GM12878 (cell line): ENCODE data around the gene CYP3A7. TPM values are rescaled to one million over a fixed set of nuclear protein-coding genes. Genes with fewer than 3 reads are reported as not detected.

Experiments used
- ATAC-seq: fragments of 200-7000 bp; cut with Tn5 transposase; 3 replicates; pipeline ENCODE4 v1.9.1; 2020; ENCODE audit warnings: mild to moderate bottlenecking, moderate library complexity
- BruUV-seq: library from RNA; stranded (reverse); fragments of 400-500 nt; replicated peaks from 2 replicates; lab custom pipeline; 2021; lab: Mats Ljungman, UMichigan
- CTCF ChIA-PET: fragments of 300-600 bp; sonication (Branson Sonifier 250); formaldehyde crosslinking; extraction: SDS; loops from one replicate; lab custom pipeline; 2021; ENCODE audit warnings: inconsistent platforms; lab: Yijun Ruan, JAX
- POLR2A ChIA-PET: fragments of 350-600 bp; formaldehyde crosslinking; extraction: SDS; loops from one replicate; lab custom pipeline; 2021; ENCODE audit warnings: inconsistent platforms; lab: Charles Lee
- RAD21 ChIA-PET: fragments of 300-600 bp; sonication (Branson Sonifier 250); formaldehyde crosslinking; loops from one replicate; lab custom pipeline; 2023; ENCODE audit warnings: antibody characterized with exemption; ENCODE audit not compliant: unreplicated experiment; lab: Charles Lee
- SMC1A ChIA-PET: fragments of 300-600 bp; sonication (Branson Sonifier 250); formaldehyde crosslinking; loops from one replicate; lab custom pipeline; 2023; ENCODE audit not compliant: unreplicated experiment, uncharacterized antibody; lab: Charles Lee
- DNase-seq: peaks from one replicate; pipeline ENCODE4 v3.0.0-alpha.2; 2011; ENCODE audit warnings: low read depth, low spot score
- FAIRE-seq: peaks from 3 replicates; lab custom pipeline; 2011; peaks lifted over from hg19 to GRCh38; lab: Jason Lieb, UNC
- H2AFZ ChIP-seq: 2 replicates; pipeline ENCODE4 v1.6.0; 2011; ENCODE audit warnings: low read depth, low read length, control low read depth; ENCODE audit not compliant: control insufficient read depth
- H3K27ac ChIP-seq: 2 replicates; pipeline ENCODE4 v1.5.1; 2011; ENCODE audit warnings: control low read depth; ENCODE audit not compliant: control insufficient read depth, insufficient read depth
- H3K27me3 ChIP-seq, 2 experiments: replicated peaks in 1 of 2; 2 replicates each; pipeline versions ENCODE4 v1.6.0 to v1.6.1; 2011; ENCODE audit warnings: low read length in 1 of 2; ENCODE audit not compliant: control insufficient read depth in 2 of 2, insufficient read depth in 2 of 2
- H3K36me3 ChIP-seq, 2 experiments: 2 replicates each; pipeline ENCODE4 v1.5.1; 2011; ENCODE audit warnings: low read length in 1 of 2; ENCODE audit not compliant: control insufficient read depth in 2 of 2, insufficient read depth in 2 of 2
- H3K4me1 ChIP-seq: 2 replicates; pipeline ENCODE4 v1.6.1; 2011; ENCODE audit warnings: mild to moderate bottlenecking, low read length, moderate library complexity, mixed read lengths; ENCODE audit not compliant: control insufficient read depth, insufficient read depth
- H3K4me2 ChIP-seq: 2 replicates; pipeline ENCODE4 v1.6.0; 2011; ENCODE audit warnings: control low read depth; ENCODE audit not compliant: control insufficient read depth, insufficient read depth
- H3K4me3 ChIP-seq: fragments of 200-600 bp; sonication (generic); 2 replicates; pipeline ENCODE4 v1.5.1; 2016
- H3K79me2 ChIP-seq: 2 replicates; pipeline ENCODE4 v1.6.0; 2011; ENCODE audit warnings: low read length; ENCODE audit not compliant: control insufficient read depth, insufficient read depth
- H3K9ac ChIP-seq: 2 replicates; pipeline ENCODE4 v1.8.0; 2011; ENCODE audit warnings: low read length, control low read depth, mixed read lengths; ENCODE audit not compliant: control insufficient read depth, insufficient read depth
- H3K9me3 ChIP-seq: replicated peaks from 3 replicates; pipeline ENCODE4 v1.5.1; 2011; ENCODE audit warnings: mild to moderate bottlenecking, low read length; ENCODE audit not compliant: control insufficient read depth, insufficient read depth
- H4K20me1 ChIP-seq: 2 replicates; pipeline ENCODE4 v1.6.0; 2011; ENCODE audit not compliant: control insufficient read depth, insufficient read depth
- BCL11A ChIP-seq: IDR thresholded peaks from 2 replicates; pipeline ENCODE4 v1.6.1; 2011; ENCODE audit warnings: low read depth, low read length
- BHLHE40 ChIP-seq, 2 experiments: fragments of 450-650 bp in 1 of 2; IDR thresholded peaks; 2 replicates each; pipeline ENCODE4 v1.6.1; 2011 to 2017; ENCODE audit warnings: low read depth in 2 of 2, borderline replicate concordance in 1 of 2, improper control_type of control experiment in 1 of 2, low read length in 1 of 2, mild to moderate bottlenecking in 1 of 2
- BRCA1 ChIP-seq: IDR thresholded peaks from 2 replicates; pipeline ENCODE4 v1.6.1; 2011; ENCODE audit warnings: low read depth, low read length, improper control_type of control experiment
- CEBPB ChIP-seq, 2 experiments: fragments of 150-350 bp in 1 of 2; IDR thresholded peaks; 2 replicates each; pipeline ENCODE4 v1.6.1; 2012 to 2014; ENCODE audit warnings: low read depth in 2 of 2, low read length in 2 of 2, borderline replicate concordance in 1 of 2, inconsistent platforms in 1 of 2
- CREM ChIP-seq: IDR thresholded peaks from 2 replicates; pipeline ENCODE4 v1.6.1; 2014; ENCODE audit warnings: antibody characterized with exemption, low read depth
- EED ChIP-seq: sonication (generic); IDR thresholded peaks from 2 replicates; pipeline ENCODE4 v1.6.1; 2016; ENCODE audit warnings: antibody characterized with exemption, low read depth
- EP300 ChIP-seq, 2 experiments: fragments of 150-350 bp in 1 of 2; IDR thresholded peaks; 2 replicates each; pipeline ENCODE4 v1.6.1; 2011 to 2012; ENCODE audit warnings: low read depth in 2 of 2, low read length in 2 of 2, borderline replicate concordance in 1 of 2, improper control_type of control experiment in 1 of 2, inconsistent platforms in 1 of 2; ENCODE audit not compliant: control insufficient read depth in 1 of 2
- NBN ChIP-seq: fragments of 450-650 bp; IDR thresholded peaks from 2 replicates; pipeline ENCODE4 v1.6.1; 2016
- NFYA ChIP-seq: IDR thresholded peaks from 2 replicates; pipeline ENCODE4 v1.6.1; 2011; ENCODE audit warnings: low read depth, mild to moderate bottlenecking, low read length, improper control_type of control experiment, borderline replicate concordance
- RAD21 ChIP-seq: IDR thresholded peaks from 2 replicates; pipeline ENCODE4 v1.6.1; 2011; ENCODE audit warnings: mild to moderate bottlenecking, low read depth, low read length, moderate library complexity; ENCODE audit not compliant: insufficient read depth
- RBBP5 ChIP-seq: fragments of 200-600 bp; sonication (generic); conservative IDR thresholded peaks from 2 replicates; pipeline ENCODE4 v1.6.1; 2016
- SREBF2 ChIP-seq: IDR thresholded peaks from 2 replicates; pipeline ENCODE4 v1.6.1; 2012; ENCODE audit warnings: mild to moderate bottlenecking, low read length
- YY1 ChIP-seq: IDR thresholded peaks from 2 replicates; pipeline ENCODE4 v1.6.1; 2011; ENCODE audit warnings: low read depth, mild to moderate bottlenecking, low read length
- ZNF274 ChIP-seq: IDR thresholded peaks from one replicate; pipeline ENCODE4 v1.8.0; 2011; ENCODE audit not compliant: insufficient read length, insufficient read depth
- ZNF592 ChIP-seq: fragments of 450-650 bp; IDR thresholded peaks from 2 replicates; pipeline ENCODE4 v1.6.1; 2017; ENCODE audit warnings: mild to moderate bottlenecking, moderate library complexity
- WGBS: methylation state at CpG from one replicate; pipeline ENCODE4 v1.1.6; 2016; ENCODE audit warnings: low lambda C conversion rate; ENCODE audit not compliant: insufficient replicate concordance, insufficient coverage; ENCODE audit errors: missing lambda C conversion rate; 5-methylcytosine and 5-hydroxymethylcytosine counted together
- in situ Hi-C: fragments of 300-500 bp; cut with MboI; formaldehyde crosslinking; loops from 9 replicates; pipeline ENCODE4 v1.14.3; 2018; ENCODE audit warnings: mixed read lengths
- intact Hi-C: fragments of 100-400 bp; cut with micrococcal nuclease; formaldehyde crosslinking; loops from one replicate; pipeline ENCODE4 v1.14.2; 2022; ENCODE audit not compliant: unreplicated experiment
- polyA plus RNA-seq, 11 experiments: library from polyadenylated mRNA; depleted of rRNA in 4 of 11; unstranded in 6 of 11; stranded (reverse) in 5 of 11; fragments of >200 nt; fragmentation: Nextera tagmentation in 4 of 11; fragmentation: Illumina TruSeq in 1 of 11; extraction: Ambion mirVana in 4 of 11; extraction: Trizol in 1 of 11; gene quantifications; 1 replicate in 1 of 11; 2 replicates in 10 of 11; pipeline versions ENCODE4 v1.2.1 to v1.2.3, GENCODE V29; 2011 to 2016; ENCODE audit warnings: inconsistent platforms in 2 of 11, missing spikeins in 2 of 11, low read depth in 1 of 11
- total RNA-seq, 4 experiments: library from RNA; depleted of rRNA in 3 of 4; stranded (reverse); fragments of >200 nt in 3 of 4; fragmentation: Illumina TruSeq in 1 of 4; extraction: Trizol in 1 of 4; gene quantifications; 2 replicates each; pipeline versions ENCODE4 v1.2.1 to v1.2.3, GENCODE V29; 2013 to 2021

Gene CYP3A7
- total and polyA plus RNA-seq, 10 of the 15 experiments (the other 5 are each of a cell fraction or from before 2014, with no cell fraction given): 0.05 to 0.11 (median 0.06) TPM; not detected in 7

DNA sequence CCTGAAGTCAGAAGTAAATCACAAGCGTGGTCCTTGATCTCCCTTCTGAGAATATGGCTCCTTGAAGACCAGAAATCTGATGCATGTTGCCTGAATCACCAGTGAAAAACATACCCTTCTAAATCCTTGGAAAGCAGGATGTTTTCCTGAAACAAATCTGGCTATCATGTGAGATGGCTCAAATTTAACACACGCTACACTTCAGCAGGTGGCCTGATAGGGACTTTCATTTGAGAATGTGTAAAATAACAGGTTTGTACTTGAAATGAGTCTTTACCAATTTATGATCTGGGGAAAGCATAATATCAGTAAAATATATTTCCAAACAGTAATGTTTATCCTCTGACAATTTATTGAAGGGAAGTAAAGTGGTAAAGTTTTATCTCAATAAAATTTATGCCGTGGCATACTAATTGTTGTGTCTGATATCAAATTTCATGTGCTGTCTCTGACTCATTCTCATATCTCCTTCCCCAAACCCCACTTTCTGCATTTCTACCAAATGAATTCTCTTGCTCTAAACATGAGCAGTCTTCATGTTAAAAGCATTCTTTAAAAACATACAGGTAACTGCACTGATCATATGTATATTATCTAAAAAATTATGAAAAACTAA, 31.6 kb upstream of the CYP3A7 start:
- 53% methylated on average over 3 of the region's 3 CpGs for WGBS
- no TSS peak for BruUV-seq
- TF ChIP-seq BCL11A: no peak
- no peak for TF ChIP-seq RAD21
- TF ChIP-seq EED: no peak
- no peak for TF ChIP-seq EP300 (IDR thresholded peaks at IDR 0.05; ENCODE audit: borderline replicate concordance in 1 of 2, control insufficient read depth in 1 of 2, low read depth in 2 of 2, low read length in 2 of 2)
- Histone ChIP-seq H2AFZ (no peak overlapping the region), H3K4me1 (peaks cover 5% of the 10 kb centered on the region), H3K27ac (no peak overlapping the region), H3K36me3 (no peaks in the 10 kb centered on the region), H3K4me3 (no peak overlapping the region), H4K20me1 (no peaks in the 10 kb centered on the region), H3K79me2 (no peaks in the 10 kb centered on the region), H3K9ac (no peak overlapping the region), H3K9me3 (no peaks in the 10 kb centered on the region; the same call in 2 of the 3 replicates), H3K27me3 (no peaks in the 10 kb centered on the region), H3K4me2 (no peak overlapping the region)
- SMC1A ChIA-PET: no interaction called here
- FAIRE-seq: no peak
- no peak for ATAC-seq
- CTCF ChIA-PET: no interaction called here
- no peak for DNase-seq
- in situ Hi-C loops (no loop called here), intact Hi-C loops (no loop called here)
- RAD21 ChIA-PET: no interaction called here
- POLR2A ChIA-PET: no interaction called here

- intact Hi-C loops (no loop called here), in situ Hi-C loops (no loop called here)
- RAD21 ChIA-PET: no interaction called here
- Histone ChIP-seq H3K9ac (no peak overlapping the region), H3K36me3 (no peaks in the 10 kb centered on the region), H3K4me3 (no peak overlapping the region), H3K27ac (no peak overlapping the region), H3K27me3 (no peaks in the 10 kb centered on the region), H2AFZ (no peak overlapping the region), H3K9me3 (no peaks in the 10 kb centered on the region; the same call in 2 of the 3 replicates), H3K4me1 (peaks cover 5% of the 10 kb centered on the region), H3K79me2 (no peaks in the 10 kb centered on the region), H3K4me2 (no peak overlapping the region), H4K20me1 (no peaks in the 10 kb centered on the region)
- ATAC-seq: no peak
- DNase-seq: no peak
- POLR2A ChIA-PET: no interaction called here
- SMC1A ChIA-PET: interaction anchor here (0.8 to 1.3 kb wide), 2 partner anchors 56 to 74 kb away, joined by 3 to 4 read pairs; no protein-coding TSS in a partner anchor
- 71% methylated on average over 3 of the region's 3 CpGs for WGBS
- no TSS peak for BruUV-seq
- CTCF ChIA-PET: interaction anchor here (1.4 kb wide), 1 partner anchor 23 kb away, joined by 3 read pairs; no protein-coding TSS in a partner anchor
- FAIRE-seq: no peak
- no peak for TF ChIP-seq NFYA
- TF ChIP-seq SREBF2: no peak
- no peak for TF ChIP-seq BHLHE40 (IDR thresholded peaks at IDR 0.05; ENCODE audit: borderline replicate concordance in 1 of 2, low read depth in 2 of 2, low read length in 1 of 2)
- TF ChIP-seq CEBPB (IDR thresholded peaks at IDR 0.05; ENCODE audit: borderline replicate concordance in 1 of 2, low read depth in 2 of 2, low read length in 2 of 2): no peak
- no peak for TF ChIP-seq NBN
- TF ChIP-seq RBBP5: no peak
- TF ChIP-seq YY1: no peak
- TF ChIP-seq ZNF592: no peak
- TF ChIP-seq BRCA1: no peak
- TF ChIP-seq ZNF274: no peak
- TF ChIP-seq CREM: no peak
These were observed 29.5 kb upstream of the CYP3A7 start for GRCh38 chr7:99764478-99764877.
